K562 (cell line): ENCODE results near the gene HLA-B. TPM values are rescaled to one million over a fixed set of nuclear protein-coding genes. Genes with fewer than 3 reads are reported as not detected.

ENCODE experiments used
- ATAC-seq: fragments of 200-7000 bp; cut with Tn5 transposase; 3 replicates; pipeline ENCODE4 v1.9.1; 2020; ENCODE audit warnings: moderate library complexity
- BruUV-seq: library from RNA; stranded (reverse); fragments of 400-500 nt; replicated peaks from 2 replicates; lab custom pipeline; 2021; lab: Mats Ljungman, UMichigan
- CTCF ChIA-PET: fragments of 300-600 bp; formaldehyde crosslinking; extraction: SDS; loops from one replicate; lab custom pipeline; 2021; ENCODE audit warnings: low intra/inter-chr PET ratio; lab: Yijun Ruan, JAX
- POLR2A ChIA-PET: fragments of 300-600, 350-650 bp; sonication (Branson Sonifier 250); formaldehyde crosslinking; extraction: SDS; loops from one replicate; lab custom pipeline; 2021; ENCODE audit warnings: antibody characterized with exemption, inconsistent platforms; lab: Yijun Ruan, JAX
- DNase-seq, 4 experiments: peaks; one replicate each; pipeline versions ENCODE4 v3.0.0 to v3.0.0-alpha.2; 2011 to 2018; ENCODE audit warnings: low spot score in 3 of 4, mixed read lengths in 3 of 4; ENCODE audit errors: extremely low read depth in 1 of 4
- FAIRE-seq: peaks from 2 replicates; lab custom pipeline; 2011; peaks lifted over from hg19 to GRCh38; lab: Jason Lieb, UNC
- H2AFZ ChIP-seq: 2 replicates; pipeline ENCODE4 v1.6.0; 2011; ENCODE audit warnings: low read depth, low read length, control low read depth, inconsistent platforms
- H3K27ac ChIP-seq: fragments of 200-600 bp; 3 replicates; pipeline ENCODE4 v1.8.0; 2011; ENCODE audit warnings: low read depth, mild to moderate bottlenecking, control low read depth, inconsistent platforms, low read length, moderate library complexity, mixed read lengths; ENCODE audit errors: extremely low read depth
- H3K27me3 ChIP-seq, 2 experiments: fragments of 300-600 bp in 1 of 2; 2 replicates in 1 of 2; 3 replicates in 1 of 2; pipeline versions ENCODE4 v1.6.0 to v1.8.0; 2011; ENCODE audit warnings: inconsistent platforms in 2 of 2, low read length in 2 of 2, mild to moderate bottlenecking in 1 of 2, mixed read lengths in 1 of 2, moderate library complexity in 1 of 2; ENCODE audit not compliant: control insufficient read depth in 2 of 2, insufficient read depth in 2 of 2
- H3K36me3 ChIP-seq: fragments of 300-600 bp; 3 replicates; pipeline ENCODE4 v1.8.0; 2011; ENCODE audit warnings: mild to moderate bottlenecking, low read length, inconsistent platforms; ENCODE audit not compliant: control insufficient read depth, insufficient read depth
- H3K4me1 ChIP-seq, 2 experiments: fragments of 200-600 bp in 1 of 2; replicated peaks in 1 of 2; 2 replicates in 1 of 2; 3 replicates in 1 of 2; pipeline versions ENCODE4 v1.5.1 to v1.8.0; 2011; ENCODE audit warnings: inconsistent platforms in 2 of 2, low read length in 2 of 2, mild to moderate bottlenecking in 1 of 2, mixed read lengths in 1 of 2, moderate library complexity in 1 of 2; ENCODE audit not compliant: control insufficient read depth in 2 of 2, insufficient read depth in 2 of 2
- H3K4me2 ChIP-seq: 2 replicates; pipeline ENCODE4 v1.6.1; 2011; ENCODE audit warnings: low read length, control low read depth, inconsistent platforms, mixed read lengths; ENCODE audit not compliant: insufficient read depth
- H3K4me3 ChIP-seq: fragments of 200-600 bp; sonication (generic), shearing (Covaris generic); 2 replicates; pipeline ENCODE4 v1.5.1; 2016; ENCODE audit warnings: control low read depth, inconsistent platforms
- H3K79me2 ChIP-seq: fragments of 200-600 bp; 3 replicates; pipeline ENCODE4 v1.8.0; 2011; ENCODE audit warnings: low read length, inconsistent platforms; ENCODE audit not compliant: control insufficient read depth, insufficient read depth
- H3K9ac ChIP-seq, 2 experiments: 2 replicates each; pipeline versions ENCODE4 v1.6.0 to v1.6.1; 2011; ENCODE audit warnings: low read depth in 2 of 2, low read length in 2 of 2, control low read depth in 1 of 2, inconsistent platforms in 1 of 2, mild to moderate bottlenecking in 1 of 2, mixed read lengths in 1 of 2; ENCODE audit not compliant: insufficient read depth in 1 of 2
- H3K9me1 ChIP-seq: one replicate; pipeline ENCODE4 v1.6.0; 2011; ENCODE audit warnings: inconsistent platforms, mild to moderate bottlenecking, low read length, moderate library complexity; ENCODE audit not compliant: control insufficient read depth, insufficient read depth
- H3K9me3 ChIP-seq: replicated peaks from 2 replicates; pipeline ENCODE4 v1.5.1; 2011; ENCODE audit warnings: low read depth, low read length, inconsistent platforms; ENCODE audit not compliant: control insufficient read depth, insufficient read depth
- H4K20me1 ChIP-seq: replicated peaks from 2 replicates; pipeline ENCODE4 v1.6.1; 2011; ENCODE audit warnings: low read length, inconsistent platforms, mixed read lengths; ENCODE audit not compliant: control insufficient read depth, insufficient read depth
- ASH1L ChIP-seq: fragments of 450-650 bp; IDR thresholded peaks from 2 replicates; pipeline ENCODE4 v1.6.1; 2018; ENCODE audit warnings: borderline replicate concordance, mild to moderate bottlenecking, low read depth; ENCODE audit not compliant: partially characterized antibody
- ATF2 ChIP-seq: sonication (generic); formaldehyde crosslinking; IDR thresholded peaks from 2 replicates; pipeline ENCODE4 v1.8.1; 2022; ENCODE audit warnings: missing genetic modification reagents
- HBP1 ChIP-seq: fragments of 450-650 bp; formaldehyde crosslinking; IDR thresholded peaks from 2 replicates; pipeline ENCODE4 v1.4.0; 2022; ENCODE audit warnings: missing genetic modification characterization
- KLF16 ChIP-seq: IDR thresholded peaks from 2 replicates; pipeline ENCODE4 v1.6.1; 2016; ENCODE audit warnings: antibody characterized with exemption
- MCM5 ChIP-seq: fragments of 450-650 bp; IDR thresholded peaks from 2 replicates; pipeline ENCODE4 v1.6.1; 2016; ENCODE audit warnings: low read depth
- NR2C1 ChIP-seq, 2 experiments: fragments of 450-650 bp; IDR thresholded peaks; 2 replicates each; pipeline ENCODE4 v1.6.1; 2017; ENCODE audit warnings: mild to moderate bottlenecking in 2 of 2, antibody characterized with exemption in 1 of 2, inconsistent platforms in 1 of 2, missing compliant biosample characterization in 1 of 2, missing genetic modification characterization in 1 of 2
- SMAD1 ChIP-seq: fragments of 150-350 bp; IDR thresholded peaks from 2 replicates; pipeline ENCODE4 v1.6.1; 2014; ENCODE audit warnings: low read length, low read depth; ENCODE audit not compliant: partially characterized antibody
- STAT5B ChIP-seq: fragments of 250-450 bp; sonication (Bioruptor Pico); IDR thresholded peaks from 2 replicates; pipeline ENCODE4 v1.8.0; 2021; ENCODE audit warnings: mild to moderate bottlenecking, inconsistent platforms
- YY1 ChIP-seq, 3 experiments: IDR thresholded peaks; 2 replicates each; pipeline ENCODE4 v1.6.1; 2011; ENCODE audit warnings: low read length in 2 of 3, mild to moderate bottlenecking in 2 of 3, moderate library complexity in 2 of 3, borderline replicate concordance in 1 of 3, control low read depth in 1 of 3, low read depth in 1 of 3; ENCODE audit not compliant: insufficient read depth in 3 of 3, insufficient replicate concordance in 2 of 3, control insufficient read depth in 1 of 3, insufficient read length in 1 of 3; ENCODE audit errors: extremely low read depth in 1 of 3
- ZNF589 ChIP-seq: fragments of 200-800 bp; sonication (Bioruptor generic); IDR thresholded peaks from 2 replicates; pipeline ENCODE4 v1.6.1; 2016; ENCODE audit warnings: low read depth, missing genetic modification characterization, missing compliant biosample characterization
- WGBS: fragments of 100-300 bp; shearing (Covaris generic); methylation state at CpG from one replicate; pipeline ENCODE4 v1.1.6; 2016; ENCODE audit warnings: low coverage, mixed read lengths; ENCODE audit not compliant: insufficient coverage; ENCODE audit errors: missing lambda C conversion rate; 5-methylcytosine and 5-hydroxymethylcytosine counted together
- in situ Hi-C: fragments of 300-500 bp; cut with MboI; formaldehyde crosslinking; loops from 4 replicates; pipeline ENCODE4 v1.15.0; 2018; ENCODE audit warnings: inconsistent platforms, mixed read lengths
- intact Hi-C: fragments of 100-400 bp; cut with micrococcal nuclease; formaldehyde crosslinking; loops from 2 replicates; pipeline ENCODE4 v1.14.2; 2022
- polyA plus RNA-seq, 8 experiments: library from polyadenylated mRNA; depleted of rRNA in 4 of 8; stranded (reverse) in 5 of 8; unstranded in 3 of 8; fragments of >200 nt; fragmentation: Nextera tagmentation in 2 of 8; fragmentation: Illumina TruSeq in 1 of 8; extraction: Ambion mirVana in 2 of 8; extraction: Trizol in 1 of 8; gene quantifications; 2 replicates each; pipeline versions ENCODE4 v1.2.1 to v1.2.3, GENCODE V29; 2011 to 2014; ENCODE audit warnings: inconsistent platforms in 1 of 8, missing spikeins in 1 of 8
- total RNA-seq, 7 experiments: library from RNA; depleted of rRNA in 6 of 7; stranded (reverse); fragments of >200 nt in 6 of 7; fragmentation: Illumina TruSeq in 2 of 7; extraction: Trizol in 2 of 7; gene quantifications; 2 replicates each; pipeline versions ENCODE4 v1.2.1 to v1.2.3, GENCODE V29; 2011 to 2021; ENCODE audit warnings: low replicate concordance in 1 of 7

HLA-B gene
- total and polyA plus RNA-seq, 9 of the 15 experiments (the other 6 are each of a cell fraction or from before 2014, with no cell fraction given) = 0.07 to 9.7 (median 0.65) TPM; not detected in 2

GRCh38 chr6:31351033-31351380 is 6.0 kb downstream of the HLA-B start:
- CTCF ChIA-PET = no interaction called here

More at GRCh38 chr6:31351033-31351380, 6.0 kb downstream of the HLA-B start:
- BruUV-seq = no TSS peak
- in situ Hi-C loops (loop anchor here (5.0 kb wide), 1 partner anchor 84 kb away; no protein-coding TSS in a partner anchor), intact Hi-C loops (no loop called here)
- H3K9me1 ChIP-seq = no peaks in the 10 kb centered on the region
- 0% methylated on average over 3 of the region's 3 CpGs for WGBS
- POLR2A ChIA-PET = no interaction called here
- FAIRE-seq (no peak), DNase-seq (no peak), ATAC-seq (no peak)
- peaks cover 0 to 1% of the 10 kb centered on the region in 2 experiments; a peak in 1 of 5 replicates for H3K4me1 ChIP-seq
- no peaks in the 10 kb centered on the region for H3K79me2 ChIP-seq
- H4K20me1 ChIP-seq = no peaks in the 10 kb centered on the region
- no peak overlapping the region for H3K4me2 ChIP-seq
- no peak overlapping the region for H3K27ac ChIP-seq
- H2AFZ ChIP-seq = no peak overlapping the region
- peaks cover 24 to 39% of the 10 kb centered on the region in 2 experiments for H3K27me3 ChIP-seq
- H3K9ac ChIP-seq = no peak overlapping the region
- no peaks in the 10 kb centered on the region for H3K9me3 ChIP-seq
- no peak for TF ChIP-seq NR2C1 (IDR thresholded peaks at IDR 0.05)
- TF ChIP-seq NR2C1 (tag; IDR thresholded peaks at IDR 0.05) = no peak
- no peak for TF ChIP-seq ZNF589 (CRISPR knock-in tag)
- no peak for TF ChIP-seq YY1 (IDR thresholded peaks at IDR 0.05; ENCODE audit: borderline replicate concordance in 1 of 3, control insufficient read depth in 1 of 3, extremely low read depth in 1 of 3, insufficient read depth in 3 of 3, insufficient read length in 1 of 3, insufficient replicate concordance in 2 of 3, low read depth in 1 of 3, low read length in 2 of 3)
- TF ChIP-seq MCM5 = no peak
- TF ChIP-seq KLF16 = no peak
- TF ChIP-seq STAT5B (CRISPR knock-in tag) = no peak
- TF ChIP-seq ATF2 (CRISPR knock-in tag) = no peak
- TF ChIP-seq ASH1L = no peak
- no peak for TF ChIP-seq HBP1
- no peak for TF ChIP-seq SMAD1
- no peaks in the 10 kb centered on the region for H3K36me3 ChIP-seq
- H3K4me3 ChIP-seq = no peak overlapping the region
